Stimulated activated CD4-positive, alpha-beta T cell treated with anti-CD3 and anti-CD28 coated beads, Interleukin-1b, Interleukin-23, amount 100 ng/mL, for 1 hour (primary cell): ENCODE data around the gene RGMB.
A peak's percentile ranks its signal among the peaks of the same experiment; 100 is the strongest.

Source experiments
- DNase-seq, 2 donors: peaks; one replicate each; pipeline ENCODE4 v3.0.0-alpha.2; 2020; ENCODE audit warnings: low read depth in 2 of 2

The RGMB gene

DNA sequence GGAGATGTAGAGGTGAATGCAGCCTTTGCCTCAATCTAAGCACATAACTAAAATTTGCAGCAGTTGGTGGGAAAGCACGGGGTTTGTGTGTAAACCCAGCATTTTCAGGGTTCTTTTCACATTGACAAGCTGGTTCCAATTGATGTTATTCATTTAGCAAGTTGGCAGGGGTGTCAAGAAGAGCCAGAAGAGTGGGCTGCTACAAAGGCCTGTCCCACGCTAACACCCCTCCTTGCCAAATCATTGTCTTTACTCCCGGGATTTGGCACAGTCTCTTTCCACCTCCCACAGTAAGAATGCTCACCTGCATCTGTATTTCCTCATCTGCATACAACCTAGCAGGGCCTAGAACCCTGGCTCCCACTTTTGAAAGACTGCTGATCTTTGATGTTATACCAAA lies 11.8 kb downstream of the RGMB start:
- DNase-seq, result no peak

GRCh38 chr5:98786191-98786853 lies 12.9 kb downstream of the RGMB start:
- no peak for DNase-seq

DNA sequence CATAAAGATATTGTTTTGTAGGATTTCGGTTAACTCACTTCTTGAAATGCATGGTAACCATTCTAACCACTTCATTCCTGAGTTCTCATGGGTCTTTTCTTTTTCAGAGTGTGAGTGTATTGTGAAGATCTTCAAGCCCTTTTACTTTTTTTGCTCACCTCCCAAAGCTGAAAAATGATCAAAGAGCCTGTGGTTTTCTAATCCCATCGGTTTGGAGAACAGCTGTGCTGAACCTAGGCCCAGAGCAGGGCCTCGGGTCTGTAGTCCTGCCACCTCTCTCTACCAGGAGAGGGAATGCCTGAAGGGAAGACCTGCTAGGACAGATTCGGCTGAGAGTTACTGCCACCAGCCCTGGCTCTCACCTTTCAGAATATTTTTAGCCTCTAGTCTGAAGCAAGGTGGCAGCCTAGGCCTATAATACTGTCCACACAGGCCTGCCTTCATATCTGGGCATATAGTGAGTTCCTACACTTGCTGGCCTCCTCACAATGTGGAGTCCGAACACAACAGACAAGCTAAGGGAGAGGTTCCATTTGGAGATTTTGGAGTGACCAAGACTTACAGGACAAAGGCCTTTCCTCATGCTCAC lies 13.8 kb downstream of the RGMB start:
- DNase-seq, result no peak

DNA sequence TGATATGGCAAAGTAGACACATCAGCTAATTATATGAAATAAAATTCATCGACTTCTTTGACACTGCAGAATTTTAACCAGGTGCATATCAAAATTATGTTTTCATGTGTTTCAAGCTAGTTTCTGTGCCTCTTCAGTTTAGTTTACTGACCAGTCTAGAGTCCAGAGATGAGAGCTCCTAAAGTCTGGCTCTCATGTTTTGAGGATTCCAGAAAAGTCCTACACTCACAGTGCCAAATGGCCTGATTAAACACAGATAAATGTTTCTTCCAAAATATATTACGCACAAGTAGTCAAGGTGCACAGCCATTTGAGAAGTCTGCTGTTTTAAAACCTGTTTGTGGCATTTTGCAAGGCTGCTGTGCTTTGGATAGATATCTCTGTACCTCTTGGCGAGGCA lies 15.6 kb downstream of the RGMB start:
- DNase-seq, result no peak

GRCh38 chr5:98791001-98791519 lies 17.6 kb downstream of the RGMB start:
- no peak for DNase-seq

GRCh38 chr5:98791898-98792580 lies 18.6 kb downstream of the RGMB start:
- no peak for DNase-seq

DNA sequence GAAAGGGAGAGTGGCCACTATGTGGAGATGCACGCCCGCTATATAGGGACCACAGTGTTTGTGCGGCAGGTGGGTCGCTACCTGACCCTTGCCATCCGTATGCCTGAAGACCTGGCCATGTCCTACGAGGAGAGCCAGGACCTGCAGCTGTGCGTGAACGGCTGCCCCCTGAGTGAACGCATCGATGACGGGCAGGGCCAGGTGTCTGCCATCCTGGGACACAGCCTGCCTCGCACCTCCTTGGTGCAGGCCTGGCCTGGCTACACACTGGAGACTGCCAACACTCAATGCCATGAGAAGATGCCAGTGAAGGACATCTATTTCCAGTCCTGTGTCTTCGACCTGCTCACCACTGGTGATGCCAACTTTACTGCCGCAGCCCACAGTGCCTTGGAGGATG lies 19.8 kb downstream of the RGMB start:
- no peak for DNase-seq

DNA sequence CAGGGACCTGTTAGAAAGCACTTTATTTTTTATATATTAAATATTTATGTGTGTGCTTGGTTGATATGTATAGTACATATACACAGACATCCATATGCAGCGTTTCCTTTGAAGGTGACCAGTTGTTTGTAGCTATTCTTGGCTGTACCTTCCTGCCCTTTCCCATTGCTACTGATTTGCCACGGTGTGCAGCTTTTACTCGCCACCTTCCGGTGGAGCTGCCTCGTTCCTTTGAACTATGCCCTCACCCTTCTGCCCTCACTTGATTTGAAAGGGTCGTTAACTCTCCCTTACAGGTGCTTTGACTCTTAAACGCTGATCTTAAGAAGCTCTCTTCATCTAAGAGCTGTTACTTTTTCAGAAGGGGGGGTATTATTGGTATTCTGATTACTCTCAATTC lies 20.5 kb downstream of the RGMB start:
- no peak for DNase-seq

DNA sequence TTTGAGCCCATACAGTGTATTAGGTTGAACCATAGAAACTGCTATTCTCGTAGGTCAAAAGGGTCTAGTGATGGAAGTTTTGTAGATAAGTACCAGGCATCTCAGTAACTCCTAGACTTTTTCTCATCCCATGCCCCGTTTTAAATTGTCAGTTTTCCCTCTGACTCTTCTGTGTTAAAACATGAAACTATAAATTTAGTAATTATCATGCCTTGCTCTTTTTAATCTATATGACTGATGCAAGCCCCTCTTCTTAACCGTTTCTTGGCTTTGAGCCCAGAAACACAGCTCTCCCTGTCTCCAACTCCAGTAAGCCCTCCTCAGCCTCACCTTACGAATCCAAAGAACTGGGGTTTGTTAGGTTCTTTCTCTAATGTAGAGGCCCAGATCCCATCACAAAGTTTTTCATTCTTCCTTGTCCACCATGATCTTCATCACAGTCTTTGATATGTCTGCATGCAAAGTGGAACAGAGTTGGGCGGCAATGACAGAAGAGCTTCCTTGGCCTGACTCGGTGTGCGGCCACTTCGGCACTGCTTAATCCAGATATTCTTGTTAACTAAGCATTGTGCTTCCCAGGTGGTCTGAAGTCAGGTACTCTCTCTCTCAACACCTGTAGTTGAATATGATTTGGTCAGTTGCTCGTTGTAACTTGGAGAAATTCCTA lies 21.1 kb downstream of the RGMB start:
- no peak for DNase-seq

DNA sequence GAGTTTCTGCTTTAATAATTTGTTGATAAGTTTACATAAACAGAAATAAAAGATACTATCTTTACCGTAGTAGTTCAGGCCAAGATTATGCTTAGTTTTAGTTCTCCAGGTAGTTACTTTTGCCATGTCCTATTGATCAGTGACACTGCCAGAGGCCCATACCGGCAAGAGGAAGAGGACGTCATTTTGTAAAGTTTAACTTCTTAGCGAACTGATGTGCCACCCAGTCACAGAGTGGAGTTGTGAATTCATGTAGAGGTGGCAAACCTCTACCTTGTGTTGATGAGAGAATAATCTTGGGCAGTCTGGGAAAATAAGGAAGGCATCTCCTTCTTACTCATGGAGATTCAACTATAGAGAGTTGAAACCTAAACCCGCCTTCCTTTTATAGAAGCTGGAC lies 21.8 kb downstream of the RGMB start:
- no peak for DNase-seq

- DNase-seq, result peak in 1 of 2 donors; percentile 21
These were observed 22.9 kb downstream of the RGMB start for GRCh38 chr5:98796197-98796972.

GRCh38 chr5:98798371-98798770 lies 24.9 kb downstream of the RGMB start:
- DNase-seq, result no peak

GRCh38 chr5:98798847-98799246 lies 25.4 kb downstream of the RGMB start:
- DNase-seq, result no peak

GRCh38 chr5:98804066-98804465 lies 30.6 kb downstream of the RGMB start:
- DNase-seq, result no peak

- no peak for DNase-seq
These were observed 31.6 kb downstream of the RGMB start for GRCh38 chr5:98805070-98805469.

GRCh38 chr5:98807806-98808205 lies 34.3 kb downstream of the RGMB start:
- DNase-seq, result no peak

GRCh38 chr5:98810206-98810605 lies 36.7 kb downstream of the RGMB start:
- no peak for DNase-seq

DNA sequence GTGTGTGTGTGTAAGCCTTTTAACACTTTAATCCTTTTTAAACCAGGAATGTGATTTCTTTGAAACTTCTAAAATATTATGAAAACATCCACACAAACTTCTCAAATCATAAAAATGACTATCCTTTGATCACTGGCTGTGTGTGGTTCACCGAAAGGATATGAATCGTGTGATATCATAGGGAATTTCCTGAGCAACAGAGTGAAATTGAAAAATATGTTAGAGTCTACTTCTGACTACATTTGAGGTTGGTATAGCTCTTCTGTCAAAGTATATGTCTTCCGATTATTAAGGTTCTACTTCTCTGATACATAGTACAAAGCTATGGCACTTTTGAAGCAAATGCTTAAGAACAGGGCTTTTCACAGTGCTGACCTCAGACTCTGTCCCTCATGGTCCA lies 40.3 kb downstream of the RGMB start:
- no peak for DNase-seq

DNA sequence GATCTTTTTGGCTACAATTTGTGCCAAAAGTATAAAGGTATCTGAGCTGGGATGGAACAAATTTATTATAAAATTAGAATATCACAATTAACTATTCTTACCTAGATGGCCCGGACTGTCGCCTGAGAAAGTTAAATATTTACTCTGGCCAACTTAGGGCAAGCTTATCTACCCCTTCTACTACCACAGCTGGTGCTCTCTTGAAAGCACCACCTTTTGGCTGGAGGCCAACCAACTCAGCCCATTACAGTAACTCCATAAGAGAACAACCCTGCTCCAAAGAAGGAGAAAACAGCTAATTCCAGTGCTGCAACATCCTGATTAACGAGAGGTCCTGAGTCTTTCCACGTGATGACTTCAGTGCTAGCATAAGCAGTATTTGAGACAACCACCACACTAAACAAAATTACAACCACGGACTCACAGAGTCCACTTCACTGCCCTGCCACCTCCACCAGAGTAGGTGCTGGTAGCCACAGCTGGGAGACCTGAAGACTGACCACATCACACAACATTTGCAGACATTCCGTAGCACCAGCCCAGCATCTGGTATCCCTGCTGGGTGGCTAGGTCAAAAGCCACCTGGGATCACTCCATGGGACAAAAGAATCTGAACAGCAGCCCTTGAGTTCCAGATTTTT lies 43.2 kb downstream of the RGMB start:
- DNase-seq, result no peak

- DNase-seq, result no peak
These were observed 52.3 kb downstream of the RGMB start for GRCh38 chr5:98825582-98826375.
